22Rv1 (cell line): ENCODE data around the gene BEX4.
"Not testable (repeated sequence)": the region's sequence is repeated elsewhere in the genome, so short reads cannot be mapped to it uniquely, and the experiment has no call there.

ENCODE experiments used
- H3K27ac ChIP-seq: fragments of 450-650 bp; 2 replicates; pipeline ENCODE4 v1.5.1; 2017
- CTCF ChIP-seq: fragments of 450-650 bp; IDR thresholded peaks from 2 replicates; pipeline ENCODE4 v1.5.1; 2017; ENCODE audit warnings: mild to moderate bottlenecking
- ZFX ChIP-seq: fragments of 450-650 bp; IDR thresholded peaks from 2 replicates; pipeline ENCODE4 v1.6.1; 2017; ENCODE audit warnings: antibody characterized with exemption, borderline replicate concordance

Gene BEX4

GRCh38 chrX:103214870-103215424 lies at the start of gene BEX4:
TSS of gene BEX4 (plus strand) at chrX:103215108. CDS start at chrX:103216154, 1,046 bp downstream.
- H3K27ac ChIP-seq = no peak within 1 kb of the TSS
- no peak for TF ChIP-seq CTCF

GRCh38 chrX:103170216-103170615 lies 44.7 kb upstream of the BEX4 start:
- H3K27ac ChIP-seq = no peak overlapping the region
- TF ChIP-seq ZFX (no peak), CTCF (no peak)

- TF ChIP-seq CTCF (no peak), ZFX (no peak)
- no peak overlapping the region for H3K27ac ChIP-seq
These were observed 43.6 kb upstream of the BEX4 start for GRCh38 chrX:103171353-103171752.

- not testable (repeated sequence) for H3K27ac ChIP-seq
These were observed 39.7 kb upstream of the BEX4 start for GRCh38 chrX:103175256-103175655.

GRCh38 chrX:103175944-103176753 lies 38.8 kb upstream of the BEX4 start:
- H3K27ac ChIP-seq = no peak overlapping the region

GRCh38 chrX:103177556-103177955 lies 37.4 kb upstream of the BEX4 start:
- no peak overlapping the region for H3K27ac ChIP-seq
- TF ChIP-seq CTCF (no peak), ZFX (no peak)

More at GRCh38 chrX:103175944-103176753, 38.8 kb upstream of the BEX4 start:
- no peak for TF ChIP-seq ZFX
- peak; percentile 73 for TF ChIP-seq CTCF

- H3K27ac ChIP-seq = no peak overlapping the region
- TF ChIP-seq CTCF (no peak), ZFX (no peak)
These were observed 31.0 kb upstream of the BEX4 start for GRCh38 chrX:103183912-103184311.
